HEK293T (cell line): ENCODE data around the gene POLE3.
"Not testable (repeated sequence)": the region's sequence is repeated elsewhere in the genome, so short reads cannot be mapped to it uniquely, and the experiment has no call there.

Source experiments
- CTCF ChIA-PET: fragments of 350-600 bp; formaldehyde crosslinking; extraction: SDS; loops from one replicate; lab custom pipeline; 2021; ENCODE audit warnings: antibody characterized with exemption, inconsistent platforms; lab: Yijun Ruan, JAX
- POLR2A ChIA-PET: fragments of 350-600 bp; formaldehyde crosslinking; extraction: SDS; loops from one replicate; lab custom pipeline; 2020; ENCODE audit warnings: antibody characterized with exemption, inconsistent platforms; lab: Yijun Ruan, JAX
- DNase-seq: peaks from one replicate; pipeline ENCODE4 v3.0.0; 2012; ENCODE audit warnings: mixed read lengths; ENCODE audit errors: extremely low spot score
- ARNT ChIP-seq: fragments of 450-650 bp; IDR thresholded peaks from 2 replicates; pipeline ENCODE4 v1.6.1; 2017; ENCODE audit warnings: mild to moderate bottlenecking
- BHLHE40 ChIP-seq: fragments of 450-650 bp; IDR thresholded peaks from 2 replicates; pipeline ENCODE4 v1.6.1; 2016; ENCODE audit warnings: mild to moderate bottlenecking, moderate library complexity, borderline replicate concordance
- CTBP1 ChIP-seq: fragments of 450-650 bp; IDR thresholded peaks from 2 replicates; pipeline ENCODE4 v1.6.1; 2016; ENCODE audit warnings: borderline replicate concordance
- ELF4 ChIP-seq: fragments of 450-650 bp; IDR thresholded peaks from 2 replicates; pipeline ENCODE4 v1.6.1; 2017; ENCODE audit warnings: antibody characterized with exemption
- FOXA1 ChIP-seq: fragments of 450-650 bp; IDR thresholded peaks from 2 replicates; pipeline ENCODE4 v1.6.1; 2016; ENCODE audit warnings: mild to moderate bottlenecking
- FOXK2 ChIP-seq: fragments of 450-650 bp; IDR thresholded peaks from 2 replicates; pipeline ENCODE4 v1.6.1; 2016; ENCODE audit warnings: mild to moderate bottlenecking
- FOXM1 ChIP-seq: fragments of 450-650 bp; IDR thresholded peaks from 2 replicates; pipeline ENCODE4 v1.6.1; 2017; ENCODE audit warnings: mild to moderate bottlenecking, borderline replicate concordance
- HDGF ChIP-seq: fragments of 450-650 bp; IDR thresholded peaks from 2 replicates; pipeline ENCODE4 v1.6.1; 2017; ENCODE audit warnings: antibody characterized with exemption, borderline replicate concordance
- L3MBTL2 ChIP-seq: fragments of 450-650 bp; conservative IDR thresholded peaks from 2 replicates; pipeline ENCODE4 v1.6.1; 2016; ENCODE audit warnings: mild to moderate bottlenecking
- LEF1 ChIP-seq: fragments of 450-650 bp; IDR thresholded peaks from 2 replicates; pipeline ENCODE4 v1.6.1; 2017; ENCODE audit warnings: mild to moderate bottlenecking, borderline replicate concordance
- NFRKB ChIP-seq: fragments of 450-650 bp; IDR thresholded peaks from 2 replicates; pipeline ENCODE4 v1.6.1; 2016; ENCODE audit warnings: mild to moderate bottlenecking, moderate library complexity
- SP1 ChIP-seq: fragments of 450-650 bp; IDR thresholded peaks from 2 replicates; pipeline ENCODE4 v1.6.1; 2017
- SUZ12 ChIP-seq: fragments of 450-650 bp; IDR thresholded peaks from 2 replicates; pipeline ENCODE4 v1.6.1; 2016; ENCODE audit warnings: mild to moderate bottlenecking
- TARDBP ChIP-seq: fragments of 450-650 bp; IDR thresholded peaks from 2 replicates; pipeline ENCODE4 v1.6.1; 2016
- ZNF384 ChIP-seq: fragments of 450-650 bp; IDR thresholded peaks from 2 replicates; pipeline ENCODE4 v1.6.1; 2016
- TF ChIP-seq, protein P1 (sequence below): fragments of 450-650 bp; IDR thresholded peaks from 2 replicates; pipeline ENCODE4 v1.6.1; 2016

POLE3 gene

DNA sequence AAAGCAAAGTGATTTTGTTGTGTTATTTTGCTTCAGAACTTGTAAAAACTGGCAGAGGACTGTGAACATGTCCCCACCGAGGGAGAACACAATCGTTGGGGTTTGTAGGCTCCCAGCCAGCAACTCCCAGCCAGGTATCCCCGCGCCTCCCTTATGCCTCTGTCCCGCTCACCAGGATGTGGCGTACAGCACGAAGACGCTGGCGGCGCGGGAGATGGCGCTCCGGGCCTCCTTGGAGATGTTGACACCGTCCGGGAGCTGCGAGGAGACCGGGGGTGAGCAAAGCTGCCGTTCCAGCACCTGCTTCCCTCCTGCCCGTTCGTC lies 630 bp downstream of the POLE3 start:
- TF ChIP-seq FOXK2 (no peak), FOXM1 (no peak)
- no peak for DNase-seq
- ChIA-PET POLR2A (interaction anchor here (0.7 to 2.2 kb wide), 32 partner anchors 9 to 193 kb away, joined by 3 to 33 read pairs (median 4); partner anchors contain the start of genes ALAD, CDC26, HDHD3 and PRPF4), CTCF (interaction anchor here (2.6 kb wide), 1 partner anchor 9 kb away, joined by 9 read pairs; the partner anchor contains the start of gene ALAD)

DNA sequence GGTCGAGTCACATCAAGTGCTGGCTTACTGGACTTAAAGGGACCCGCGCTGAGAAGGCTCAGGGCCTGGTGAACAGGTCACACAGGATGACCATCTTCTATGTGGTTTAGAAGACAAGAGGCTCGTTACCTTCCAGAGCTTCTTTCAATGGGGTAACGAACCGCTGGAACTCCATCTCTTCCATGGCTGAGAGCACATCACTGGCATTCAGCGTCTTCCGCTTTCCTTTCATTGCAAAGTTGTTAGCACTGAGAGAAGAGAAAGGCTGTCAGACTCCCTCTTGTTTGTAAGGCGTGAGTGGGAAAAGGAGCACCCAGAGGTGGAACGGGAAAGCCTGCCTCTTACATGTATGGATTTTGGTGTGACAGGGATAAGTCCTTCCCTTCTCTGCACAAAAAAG lies 994 bp downstream of the POLE3 start:
- DNase-seq: no peak
- ChIA-PET CTCF (interaction anchor here (0.6 to 2.6 kb wide), 2 partner anchors 9 to 98 kb away, joined by 3 to 9 read pairs; partner anchors contain the start of gene ALAD), POLR2A (interaction anchor here (0.9 to 2.2 kb wide), 21 partner anchors 9 to 179 kb away, joined by 3 to 33 read pairs (median 5); partner anchors contain the start of genes ALAD, CDC26, HDHD3 and PRPF4)
- TF ChIP-seq SUZ12: no peak
- TF ChIP-seq HDGF: no peak
- TF ChIP-seq LEF1: no peak
- no peak for TF ChIP-seq FOXK2
- TF ChIP-seq FOXA1: no peak
- TF ChIP-seq NFRKB: no peak
- no peak for TF ChIP-seq ARNT
- TF ChIP-seq FOXM1: no peak
- TF ChIP-seq SP1: no peak
- TF ChIP-seq CTBP1: no peak
- TF ChIP-seq, protein P1, sequence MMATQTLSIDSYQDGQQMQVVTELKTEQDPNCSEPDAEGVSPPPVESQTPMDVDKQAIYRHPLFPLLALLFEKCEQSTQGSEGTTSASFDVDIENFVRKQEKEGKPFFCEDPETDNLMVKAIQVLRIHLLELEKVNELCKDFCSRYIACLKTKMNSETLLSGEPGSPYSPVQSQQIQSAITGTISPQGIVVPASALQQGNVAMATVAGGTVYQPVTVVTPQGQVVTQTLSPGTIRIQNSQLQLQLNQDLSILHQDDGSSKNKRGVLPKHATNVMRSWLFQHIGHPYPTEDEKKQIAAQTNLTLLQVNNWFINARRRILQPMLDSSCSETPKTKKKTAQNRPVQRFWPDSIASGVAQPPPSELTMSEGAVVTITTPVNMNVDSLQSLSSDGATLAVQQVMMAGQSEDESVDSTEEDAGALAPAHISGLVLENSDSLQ: no peak
- TF ChIP-seq BHLHE40: no peak
- TF ChIP-seq ZNF384: no peak
- no peak for TF ChIP-seq ELF4
- TF ChIP-seq TARDBP: no peak
- TF ChIP-seq L3MBTL2: no peak

DNA sequence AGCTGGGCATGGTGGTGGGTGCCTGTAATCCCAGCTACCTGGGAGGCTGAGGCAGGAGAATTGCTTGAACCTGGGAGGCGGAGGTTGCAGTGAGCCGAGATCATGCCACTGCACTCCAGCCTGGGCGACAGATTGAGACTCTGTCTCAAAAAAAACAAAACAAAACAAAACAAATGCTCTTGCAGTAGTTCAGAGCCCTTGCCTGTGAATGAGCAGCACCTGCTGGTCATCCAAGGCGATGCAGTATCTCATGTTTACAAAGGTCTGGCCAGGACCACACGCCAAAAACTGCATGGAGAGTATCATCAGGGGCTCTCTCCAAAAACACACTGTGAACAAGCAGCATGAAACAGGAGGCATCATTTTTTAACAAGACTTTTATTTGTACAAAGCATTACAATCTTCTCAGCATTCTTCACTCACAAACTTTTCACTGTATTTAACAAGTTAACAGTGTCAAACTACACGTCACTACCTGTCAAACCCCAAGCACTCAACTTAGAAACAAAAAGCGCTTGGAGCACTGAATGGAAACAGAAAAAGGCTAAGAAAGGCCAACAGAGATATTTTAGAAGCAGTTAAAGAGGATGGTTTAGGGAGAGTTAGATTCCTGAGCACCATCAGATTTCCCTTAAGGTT lies 3.5 kb downstream of the POLE3 start:
- CTCF ChIA-PET, POLR2A ChIA-PET: not testable (repeated sequence)
- TF ChIP-seq FOXK2: peak; percentile 73; the same call in 1 of the 2 replicates
- DNase-seq: peak; percentile 57

DNA sequence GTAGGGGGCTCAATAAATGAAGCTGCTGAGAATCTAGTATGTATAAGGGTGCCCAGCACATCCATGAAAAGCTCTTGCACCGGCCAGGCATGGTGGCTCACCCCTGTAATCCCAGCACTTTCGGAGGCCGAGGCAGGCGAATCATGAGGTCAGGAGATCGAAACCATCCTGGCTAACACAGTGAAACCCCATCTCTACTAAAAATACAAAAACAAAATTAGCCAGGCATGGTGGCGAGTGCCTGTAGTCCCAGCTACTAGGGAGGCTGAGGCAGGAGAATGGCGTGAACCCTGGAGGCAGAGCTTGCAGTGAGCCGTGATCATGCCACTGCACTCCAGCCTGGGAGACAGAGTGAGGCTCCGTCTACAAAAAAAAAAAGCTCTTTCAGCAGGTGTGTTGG lies 4.1 kb downstream of the POLE3 start:
- ChIA-PET POLR2A (interaction anchor here (1.0 to 1.6 kb wide), 2 partner anchors 66 to 131 kb away, joined by 4 to 5 read pairs; partner anchors contain the start of genes CDC26, PRPF4 and WDR31), CTCF (interaction anchor here (0.7 kb wide), 1 partner anchor 49 kb away, joined by 3 read pairs; no protein-coding TSS in a partner anchor)
- not testable (repeated sequence) for DNase-seq

DNA sequence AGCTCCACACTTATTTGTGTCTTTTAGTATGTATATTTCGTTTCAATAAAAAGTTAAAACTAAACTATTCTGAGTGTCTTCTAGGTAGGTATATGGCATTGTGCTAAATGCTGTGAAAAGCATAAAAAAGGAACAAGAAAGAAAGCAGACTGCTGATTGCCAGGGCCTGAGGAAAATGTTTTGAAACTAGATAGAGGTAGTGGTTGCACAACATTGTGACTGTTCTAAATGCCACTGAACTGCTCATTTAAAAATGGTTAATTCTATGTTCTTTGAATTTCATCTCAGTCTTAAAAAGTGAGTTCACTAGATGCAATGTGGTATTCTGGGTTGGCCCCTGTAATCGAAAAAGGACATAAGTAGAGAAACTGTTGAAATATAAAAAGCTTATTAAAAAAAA lies 6.8 kb downstream of the POLE3 start:
- TF ChIP-seq CTBP1 (no peak), ZNF384 (no peak), ELF4 (no peak), SP1 (no peak), BHLHE40 (no peak)
- TF ChIP-seq, protein P1: no peak
- ChIA-PET POLR2A (interaction anchor here (1.3 to 1.5 kb wide), 2 partner anchors 8 to 128 kb away, joined by 4 to 7 read pairs; partner anchors contain the start of genes CDC26 and PRPF4), CTCF (no interaction called here)
- DNase-seq: no peak

DNA sequence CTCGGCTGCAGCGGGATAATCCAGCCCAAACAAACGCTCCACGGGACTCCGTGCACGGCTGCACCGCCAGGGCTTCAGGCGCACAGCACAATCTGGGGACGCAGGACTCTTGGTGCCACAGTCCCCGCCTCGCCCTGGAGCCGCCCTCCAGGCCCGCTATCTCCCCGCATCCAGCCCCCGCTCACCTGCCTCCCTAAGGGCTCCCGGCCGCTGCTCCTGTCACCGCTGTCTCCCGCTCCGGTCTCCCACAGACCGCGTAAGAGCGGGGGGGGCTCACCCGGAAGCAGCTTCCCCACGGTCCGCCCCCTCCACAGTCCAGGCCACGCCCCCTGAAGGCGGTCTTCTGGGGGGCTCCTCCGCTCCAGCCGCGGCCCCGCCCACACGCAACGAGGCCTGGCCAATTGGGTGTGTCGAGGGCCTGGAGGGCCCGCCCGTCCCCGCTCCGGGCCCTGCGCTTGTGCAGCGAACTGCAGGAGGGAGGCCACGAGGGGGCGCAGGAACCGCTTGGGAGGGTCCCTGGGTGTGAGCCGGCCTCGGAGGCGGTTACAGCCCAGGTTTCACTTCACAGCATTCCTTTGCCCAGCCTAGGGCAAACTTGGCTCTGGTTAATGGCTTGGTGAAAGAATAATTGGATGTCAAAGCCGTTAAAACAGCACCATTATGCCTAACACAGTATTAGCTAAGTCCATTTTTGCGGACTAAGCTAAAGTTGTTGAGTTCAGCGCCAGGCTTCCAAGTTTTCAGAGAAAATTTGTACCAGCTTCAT lies 9.3 kb downstream of the POLE3 start, which contains the start of gene ALAD:
Gene ALAD, minus strand, starts transcription at position 258 of the 766 bp plus-strand sequence. CDS start 7,725 bp downstream, outside the sequence.
- TF ChIP-seq ARNT (no peak), SUZ12 (no peak), FOXK2 (no peak), NFRKB (no peak), TARDBP (no peak), SP1 (no peak), ZNF384 (no peak), LEF1 (no peak), BHLHE40 (no peak), ELF4 (peak; percentile 51; the same call in 1 of the 2 replicates), L3MBTL2 (no peak; the same call in 1 of the 2 replicates), CTBP1 (no peak), HDGF (peak; percentile 92; the same call in 1 of the 2 replicates), FOXA1 (no peak), FOXM1 (peak; percentile 74)
- TF ChIP-seq, protein P1: no peak
- ChIA-PET CTCF (interaction anchor here (0.5 to 2.0 kb wide), 10 partner anchors 8 to 184 kb away, joined by 3 to 9 read pairs (median 3); partner anchors contain the start of genes C9orf43, CDC26, POLE3 and PRPF4), POLR2A (interaction anchor here (1.0 to 3.7 kb wide), 6 partner anchors 9 to 126 kb away, joined by 3 to 33 read pairs (median 5); partner anchors contain the start of genes C9orf43, CDC26, HDHD3 and POLE3)
- peak; percentile 98 for DNase-seq
